ENCODE data around the gene EXD2.

Gene EXD2

DNA sequence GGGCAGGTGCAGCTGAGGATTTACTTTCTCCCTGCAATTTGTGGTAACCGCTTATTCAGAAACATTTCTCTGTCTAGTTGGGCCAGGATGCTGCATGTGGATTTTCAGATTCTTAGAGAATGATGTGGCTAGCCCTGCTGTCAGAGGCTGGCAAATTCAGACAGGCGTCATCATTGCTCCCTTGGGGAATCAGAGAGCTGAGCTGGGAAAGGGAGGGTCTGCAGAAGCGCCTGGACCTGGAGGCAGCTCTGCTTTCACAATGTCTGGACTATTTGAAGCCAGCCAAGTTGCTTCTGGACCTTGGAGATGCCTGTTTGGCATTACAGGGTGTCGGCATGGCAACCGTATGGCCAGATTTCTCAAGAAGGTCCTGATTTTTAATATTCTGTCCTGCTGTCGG, 72.1 kb downstream of the EXD2 start:
- Histone ChIP-seq H3K27ac (replicated peaks; ENCODE audit: low read length) (no peak overlapping the region), H3K9me3 (replicated peaks in 1 of 2; ENCODE audit: control insufficient read depth in 2 of 2, insufficient read depth in 1 of 2, low read depth in 1 of 2, low read length in 2 of 2) (no peaks in the 10 kb centered on the region), H2BK120ac (ENCODE audit: low read depth, low read length) (no peak overlapping the region), H3K18ac (ENCODE audit: low read length) (no peak overlapping the region), H3K9ac (ENCODE audit: low read depth, low read length, poor library complexity) (no peak overlapping the region), H2BK5ac (ENCODE audit: low read length) (no peak overlapping the region), H4K91ac (ENCODE audit: low read depth, low read length, poor library complexity) (no peak overlapping the region), H2AFZ (ENCODE audit: low read length) (no peak overlapping the region), H3K4me3 (ENCODE audit: low read length in 2 of 2) (no peak overlapping the region), H4K8ac (ENCODE audit: low read depth, low read length) (no peak overlapping the region), H3K4me2 (ENCODE audit: insufficient read depth, low read length, poor library complexity, severe bottlenecking) (no peak overlapping the region), H3K23ac (ENCODE audit: low read depth, low read length, poor library complexity) (no peak overlapping the region), H3K79me1 (ENCODE audit: low read depth, low read length) (no peaks in the 10 kb centered on the region), H3K4me1 (ENCODE audit: control insufficient read depth in 2 of 2, insufficient read depth in 1 of 2, low read depth in 1 of 2, low read length in 2 of 2) (peaks cover 14 to 25% of the 10 kb centered on the region in 2 donors), H2BK15ac (ENCODE audit: low read length) (no peak overlapping the region), H3K27me3 (ENCODE audit: control insufficient read depth in 3 of 3, insufficient read depth in 3 of 3, low read depth in 1 of 3, low read length in 3 of 3) (peaks cover 0 to 13% (median 0%) of the 10 kb centered on the region in 3 experiments), H3K14ac (ENCODE audit: low read length) (no peak overlapping the region), H3K36me3 (replicated peaks in 1 of 2; ENCODE audit: control insufficient read depth in 2 of 2, insufficient read depth in 2 of 2, low read length in 2 of 2) (peaks cover 0 to 4% of the 10 kb centered on the region in 2 donors), H2BK12ac (ENCODE audit: low read length) (no peak overlapping the region), H2AK5ac (ENCODE audit: low read depth, low read length) (no peak overlapping the region), H3K4ac (ENCODE audit: low read length) (no peak overlapping the region)
- WGBS, 2 donors (ENCODE audit: extremely low coverage in 2 of 2, insufficient read length in 2 of 2, insufficient replicate concordance in 1 of 2): no CpG with 5 or more reads among the region's 6 CpGs
- DNase-seq (ENCODE audit: low spot score): no peak

DNA sequence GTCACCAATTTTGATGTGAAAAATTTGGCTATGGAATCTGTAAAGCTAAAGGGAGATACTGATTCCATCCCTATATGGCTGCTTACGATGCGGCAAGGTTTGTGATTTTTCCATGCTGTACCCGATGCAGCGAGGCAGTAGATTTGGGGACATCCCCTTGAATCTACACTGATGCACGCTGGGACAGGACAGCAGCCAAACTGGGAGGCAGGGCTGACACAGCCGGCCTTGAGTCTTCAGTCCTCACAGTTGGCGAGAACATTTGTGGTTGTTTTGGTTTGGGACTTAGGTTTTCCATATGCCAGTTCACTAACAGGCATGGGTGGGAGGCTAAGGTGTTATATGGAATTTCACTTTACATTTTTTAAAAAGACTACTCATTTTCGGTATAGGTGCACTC, 72.5 kb downstream of the EXD2 start:
- Histone ChIP-seq H3K18ac (ENCODE audit: low read length) (no peak overlapping the region), H2BK5ac (ENCODE audit: low read length) (no peak overlapping the region), H3K4ac (ENCODE audit: low read length) (no peak overlapping the region), H3K4me3 (ENCODE audit: low read length in 2 of 2) (no peak overlapping the region), H3K9me3 (replicated peaks in 1 of 2; ENCODE audit: control insufficient read depth in 2 of 2, insufficient read depth in 1 of 2, low read depth in 1 of 2, low read length in 2 of 2) (no peaks in the 10 kb centered on the region), H3K4me1 (ENCODE audit: control insufficient read depth in 2 of 2, insufficient read depth in 1 of 2, low read depth in 1 of 2, low read length in 2 of 2) (peaks cover 14 to 25% of the 10 kb centered on the region in 2 donors), H3K79me1 (ENCODE audit: low read depth, low read length) (no peaks in the 10 kb centered on the region), H3K9ac (ENCODE audit: low read depth, low read length, poor library complexity) (no peak overlapping the region), H4K8ac (ENCODE audit: low read depth, low read length) (no peak overlapping the region), H3K27me3 (ENCODE audit: control insufficient read depth in 3 of 3, insufficient read depth in 3 of 3, low read depth in 1 of 3, low read length in 3 of 3) (peaks cover 0 to 9% (median 0%) of the 10 kb centered on the region in 3 experiments), H3K4me2 (ENCODE audit: insufficient read depth, low read length, poor library complexity, severe bottlenecking) (no peak overlapping the region), H3K23ac (ENCODE audit: low read depth, low read length, poor library complexity) (no peak overlapping the region), H4K91ac (ENCODE audit: low read depth, low read length, poor library complexity) (no peak overlapping the region), H2BK15ac (ENCODE audit: low read length) (no peak overlapping the region), H2BK12ac (ENCODE audit: low read length) (no peak overlapping the region), H3K14ac (ENCODE audit: low read length) (no peak overlapping the region), H3K36me3 (replicated peaks in 1 of 2; ENCODE audit: control insufficient read depth in 2 of 2, insufficient read depth in 2 of 2, low read length in 2 of 2) (peaks cover 0 to 2% of the 10 kb centered on the region in 2 donors), H2AK5ac (ENCODE audit: low read depth, low read length) (no peak overlapping the region), H2BK120ac (ENCODE audit: low read depth, low read length) (no peak overlapping the region), H3K27ac (replicated peaks; ENCODE audit: low read length) (no peak overlapping the region), H2AFZ (ENCODE audit: low read length) (no peak overlapping the region)
- DNase-seq (ENCODE audit: low spot score): no peak
- WGBS, 2 donors (ENCODE audit: extremely low coverage in 2 of 2, insufficient read length in 2 of 2, insufficient replicate concordance in 1 of 2): no CpG with 5 or more reads among the region's 8 CpGs

DNA sequence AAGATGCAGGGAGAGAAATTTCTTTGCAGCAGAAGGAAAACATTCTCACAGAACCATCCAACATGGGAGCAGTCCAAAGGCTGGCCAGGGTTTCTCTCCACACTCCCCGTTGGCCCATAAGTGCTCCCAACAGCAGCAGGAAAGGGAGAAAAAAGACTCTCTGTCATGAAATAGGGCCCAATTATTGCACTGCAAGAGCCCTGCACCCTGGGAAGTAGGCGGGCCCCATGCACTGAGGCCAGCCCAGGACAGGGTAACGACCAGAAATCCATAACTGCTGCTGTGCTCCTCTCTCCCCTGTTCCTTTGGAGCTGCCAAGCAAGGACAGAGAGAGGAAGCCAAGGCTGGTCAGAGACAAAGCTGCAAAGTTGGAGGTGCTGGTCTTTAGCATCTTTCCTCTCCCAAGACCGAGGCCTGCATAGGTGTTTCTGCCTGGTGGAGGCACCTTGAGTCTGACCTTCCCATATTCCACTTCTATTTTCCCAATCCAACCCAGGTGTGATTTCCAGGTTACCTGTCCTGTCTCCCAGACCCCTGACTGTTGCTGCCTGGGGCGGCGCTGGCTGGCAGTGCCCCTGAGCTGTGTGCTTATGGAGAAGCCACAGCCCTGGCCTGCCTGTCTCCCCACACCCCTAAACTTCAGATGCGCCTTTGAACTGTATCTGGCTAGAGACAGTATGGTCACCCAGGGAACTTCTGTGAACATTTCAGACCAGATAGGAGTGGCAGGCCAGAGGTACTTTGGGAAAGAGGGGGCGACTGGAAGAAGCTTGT, 75.5 kb downstream of the EXD2 start:
- Histone ChIP-seq H3K4me1 (ENCODE audit: control insufficient read depth in 2 of 2, insufficient read depth in 1 of 2, low read depth in 1 of 2, low read length in 2 of 2) (peaks cover 8 to 15% of the 10 kb centered on the region in 2 donors), H3K4me3 (ENCODE audit: low read length in 2 of 2) (no peak overlapping the region), H4K91ac (ENCODE audit: low read depth, low read length, poor library complexity) (no peak overlapping the region), H2AK5ac (ENCODE audit: low read depth, low read length) (no peak overlapping the region), H3K79me1 (ENCODE audit: low read depth, low read length) (peaks cover 2% of the 10 kb centered on the region), H3K27me3 (ENCODE audit: control insufficient read depth in 3 of 3, insufficient read depth in 3 of 3, low read depth in 1 of 3, low read length in 3 of 3) (no peaks in the 10 kb centered on the region), H3K9me3 (replicated peaks in 1 of 2; ENCODE audit: control insufficient read depth in 2 of 2, insufficient read depth in 1 of 2, low read depth in 1 of 2, low read length in 2 of 2) (peaks cover 0 to 5% of the 10 kb centered on the region in 2 donors), H3K4ac (ENCODE audit: low read length) (no peak overlapping the region), H2AFZ (ENCODE audit: low read length) (no peak overlapping the region), H2BK5ac (ENCODE audit: low read length) (no peak overlapping the region), H3K36me3 (replicated peaks in 1 of 2; ENCODE audit: control insufficient read depth in 2 of 2, insufficient read depth in 2 of 2, low read length in 2 of 2) (peaks cover 0 to 2% of the 10 kb centered on the region in 2 donors), H3K9ac (ENCODE audit: low read depth, low read length, poor library complexity) (peak overlapping the region; percentile 7), H3K23ac (ENCODE audit: low read depth, low read length, poor library complexity) (no peak overlapping the region), H3K18ac (ENCODE audit: low read length) (no peak overlapping the region), H2BK12ac (ENCODE audit: low read length) (no peak overlapping the region), H3K27ac (replicated peaks; ENCODE audit: low read length) (no peak overlapping the region), H4K8ac (ENCODE audit: low read depth, low read length) (no peak overlapping the region), H3K4me2 (ENCODE audit: insufficient read depth, low read length, poor library complexity, severe bottlenecking) (no peak overlapping the region), H2BK15ac (ENCODE audit: low read length) (no peak overlapping the region), H3K14ac (ENCODE audit: low read length) (no peak overlapping the region), H2BK120ac (ENCODE audit: low read depth, low read length) (no peak overlapping the region)
- no peak for DNase-seq (ENCODE audit: low spot score)
- no CpG with 5 or more reads among the region's 8 CpGs for WGBS, 2 donors (ENCODE audit: extremely low coverage in 2 of 2, insufficient read length in 2 of 2, insufficient replicate concordance in 1 of 2)

DNA sequence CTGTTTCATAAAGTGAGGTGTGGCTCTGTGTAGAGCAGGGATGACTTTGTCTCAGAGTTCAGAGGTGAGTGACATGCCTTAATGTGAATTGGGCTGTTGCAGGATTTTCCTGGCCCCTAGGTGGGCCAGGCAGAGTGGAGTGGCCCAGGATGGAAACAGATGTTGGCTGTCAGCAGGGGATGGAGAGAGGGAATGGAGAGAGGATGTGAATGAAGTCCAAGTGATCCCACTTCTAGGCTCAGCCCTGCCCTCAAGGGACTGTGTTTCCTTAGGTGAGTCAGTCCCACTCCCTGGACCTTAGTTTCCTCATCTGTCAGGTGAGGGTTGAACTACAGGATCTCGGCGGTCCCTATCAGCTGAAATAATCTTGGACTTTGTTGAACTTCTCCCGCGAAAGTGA, 76.2 kb downstream of the EXD2 start:
- no peak overlapping the region for H3K4me2 ChIP-seq (ENCODE audit: insufficient read depth, low read length, poor library complexity, severe bottlenecking)

More for the DNA sequence above, 76.2 kb downstream of the EXD2 start:
- Histone ChIP-seq H3K14ac (ENCODE audit: low read length) (no peak overlapping the region), H3K27me3 (ENCODE audit: control insufficient read depth in 3 of 3, insufficient read depth in 3 of 3, low read depth in 1 of 3, low read length in 3 of 3) (no peaks in the 10 kb centered on the region), H3K9me3 (replicated peaks in 1 of 2; ENCODE audit: control insufficient read depth in 2 of 2, insufficient read depth in 1 of 2, low read depth in 1 of 2, low read length in 2 of 2) (peaks cover 0 to 5% of the 10 kb centered on the region in 2 donors), H3K4me1 (ENCODE audit: control insufficient read depth in 2 of 2, insufficient read depth in 1 of 2, low read depth in 1 of 2, low read length in 2 of 2) (peaks cover 1 to 10% of the 10 kb centered on the region in 2 donors), H3K23ac (ENCODE audit: low read depth, low read length, poor library complexity) (no peak overlapping the region), H2AK5ac (ENCODE audit: low read depth, low read length) (no peak overlapping the region), H2BK5ac (ENCODE audit: low read length) (no peak overlapping the region), H4K8ac (ENCODE audit: low read depth, low read length) (no peak overlapping the region), H2BK12ac (ENCODE audit: low read length) (no peak overlapping the region), H2BK120ac (ENCODE audit: low read depth, low read length) (no peak overlapping the region), H3K9ac (ENCODE audit: low read depth, low read length, poor library complexity) (peak overlapping the region; percentile 7), H4K91ac (ENCODE audit: low read depth, low read length, poor library complexity) (no peak overlapping the region), H3K4ac (ENCODE audit: low read length) (no peak overlapping the region), H3K27ac (replicated peaks; ENCODE audit: low read length) (no peak overlapping the region), H2AFZ (ENCODE audit: low read length) (no peak overlapping the region), H3K4me3 (ENCODE audit: low read length in 2 of 2) (no peak overlapping the region), H2BK15ac (ENCODE audit: low read length) (no peak overlapping the region), H3K79me1 (ENCODE audit: low read depth, low read length) (peaks cover 2% of the 10 kb centered on the region), H3K18ac (ENCODE audit: low read length) (no peak overlapping the region), H3K36me3 (replicated peaks in 1 of 2; ENCODE audit: control insufficient read depth in 2 of 2, insufficient read depth in 2 of 2, low read length in 2 of 2) (peaks cover 0 to 2% of the 10 kb centered on the region in 2 donors)
- DNase-seq (ENCODE audit: low spot score): no peak
- WGBS, 2 donors (ENCODE audit: extremely low coverage in 2 of 2, insufficient read length in 2 of 2, insufficient replicate concordance in 1 of 2): no CpG with 5 or more reads among the region's 4 CpGs
